Mucosa of gallbladder (tissue), 1 donor: Measurements from ENCODE around the gene GNB2. TPM values are rescaled to one million over a fixed set of nuclear protein-coding genes. Genes with fewer than 3 reads are reported as not detected.
"Not testable (repeated sequence)": the region's sequence is repeated elsewhere in the genome, so short reads cannot be mapped to it uniquely, and the experiment has no call there.

Experiments
- DNase-seq: peaks from one replicate; pipeline ENCODE4 v3.0.0-alpha.2; 2020; ENCODE audit warnings: low spot score
- total RNA-seq: library from RNA; stranded (reverse); gene quantifications from one replicate; pipeline ENCODE4 v1.2.1, GENCODE V29; 2021
- donor health status: DM: no; HTN: no; CAD: no.

The GNB2 gene
- total RNA-seq, 1 donor from 2014 or later, result 236 TPM

- peak; percentile 67 for DNase-seq
Observed at GRCh38 chr7:100694098-100694745, 20.7 kb downstream of the GNB2 start, which contains the start of gene GIGYF1. GIGYF1 (minus strand) TSS chr7:100694250; CDS start chr7:100688238, 6,012 bp downstream.

DNA sequence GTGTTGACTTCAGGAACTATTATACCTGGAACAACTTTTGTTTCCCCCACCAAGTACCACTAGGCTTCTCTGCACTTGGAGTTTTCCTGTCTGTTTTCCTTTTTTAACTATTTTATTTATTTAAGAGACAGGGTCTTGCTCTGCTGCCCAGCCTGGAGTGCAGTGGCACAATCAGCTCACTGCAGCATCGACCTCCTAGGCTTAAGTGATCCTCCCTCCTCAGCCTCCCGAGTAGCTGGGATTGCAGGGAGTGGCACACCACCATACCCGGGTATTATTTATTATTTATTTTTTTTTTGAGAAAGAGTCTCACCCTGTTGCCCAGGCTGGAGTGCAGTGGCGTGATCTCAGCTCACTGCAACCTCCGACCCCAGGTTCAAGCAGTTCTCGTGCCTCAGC lies 22.6 kb downstream of the GNB2 start:
- DNase-seq, result no peak

DNA sequence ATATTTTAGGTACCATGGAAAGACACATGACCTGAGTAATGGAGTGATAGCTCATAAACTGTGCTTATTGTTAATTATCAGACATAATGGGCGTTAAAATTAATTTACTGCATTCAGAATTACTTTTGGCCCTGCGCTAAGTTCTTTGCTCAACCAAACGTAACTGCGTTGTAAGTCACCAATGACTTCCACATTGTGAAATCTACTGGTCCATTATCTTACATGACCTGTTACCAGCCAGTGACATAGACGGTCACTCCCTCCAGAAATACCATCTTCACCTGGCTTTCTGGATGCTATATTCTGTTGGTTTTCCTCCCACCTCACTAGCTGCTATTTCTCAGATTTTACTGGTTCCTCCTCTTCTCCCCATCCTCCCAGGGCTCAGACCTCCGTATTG lies 25.5 kb downstream of the GNB2 start:
- no peak for DNase-seq

- not testable (repeated sequence) for DNase-seq
Observed at GRCh38 chr7:100701089-100701488, 27.5 kb downstream of the GNB2 start.

GRCh38 chr7:100705320-100705752 lies 31.8 kb downstream of the GNB2 start:
- DNase-seq, result peak; percentile 70

- DNase-seq, result peak; percentile 99
Observed at GRCh38 chr7:100705753-100706671, 32.5 kb downstream of the GNB2 start, which contains the start of gene POP7. POP7 (plus strand) TSS chr7:100706121; CDS start chr7:100706831, 710 bp downstream.

- no peak for DNase-seq
Observed at GRCh38 chr7:100706672-100707311, 33.3 kb downstream of the GNB2 start.

- no peak for DNase-seq
Observed at GRCh38 chr7:100708395-100708794, 34.9 kb downstream of the GNB2 start.

DNA sequence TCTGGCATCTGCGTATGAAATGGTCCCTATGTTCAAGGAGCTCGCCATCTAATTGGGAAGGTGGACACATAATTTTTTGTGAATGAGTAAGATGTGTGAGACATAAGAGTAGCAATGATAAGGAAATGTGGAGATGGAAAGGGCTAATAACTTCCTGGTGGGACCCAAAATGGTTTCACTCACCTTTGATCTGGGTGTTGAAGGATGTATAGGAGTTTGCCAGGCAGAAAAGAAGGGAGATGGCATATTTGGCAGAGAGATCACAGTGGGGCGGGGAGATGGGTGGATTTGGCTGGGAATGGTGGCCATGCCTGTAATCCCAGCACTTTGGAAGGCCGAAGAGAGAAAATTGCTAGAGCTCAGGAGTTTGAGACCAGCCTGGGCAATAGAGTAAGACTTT lies 36.9 kb downstream of the GNB2 start:
- DNase-seq, result no peak

- no peak for DNase-seq
Observed at GRCh38 chr7:100711369-100711768, 37.8 kb downstream of the GNB2 start.

DNA sequence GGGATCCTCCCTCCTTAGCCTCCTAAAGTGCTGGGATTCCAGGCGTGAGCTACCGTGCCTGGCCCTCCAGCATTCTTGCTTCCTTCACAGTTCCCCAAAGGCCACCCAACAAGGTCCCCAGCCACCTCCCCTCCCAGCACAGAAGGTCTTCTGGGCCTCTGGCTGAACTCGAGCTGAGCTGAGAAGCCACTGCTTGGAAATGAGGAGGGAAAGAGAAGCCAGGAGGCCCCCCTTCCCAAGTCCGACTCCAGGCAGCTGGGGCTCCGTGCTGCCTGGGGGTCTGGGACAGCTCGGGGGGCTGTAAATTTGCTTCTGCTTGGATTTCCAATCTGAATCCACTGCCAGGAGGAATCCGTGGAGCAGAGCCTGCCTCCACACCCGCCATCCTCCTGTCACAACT lies 41.2 kb downstream of the GNB2 start:
- DNase-seq, result no peak

DNA sequence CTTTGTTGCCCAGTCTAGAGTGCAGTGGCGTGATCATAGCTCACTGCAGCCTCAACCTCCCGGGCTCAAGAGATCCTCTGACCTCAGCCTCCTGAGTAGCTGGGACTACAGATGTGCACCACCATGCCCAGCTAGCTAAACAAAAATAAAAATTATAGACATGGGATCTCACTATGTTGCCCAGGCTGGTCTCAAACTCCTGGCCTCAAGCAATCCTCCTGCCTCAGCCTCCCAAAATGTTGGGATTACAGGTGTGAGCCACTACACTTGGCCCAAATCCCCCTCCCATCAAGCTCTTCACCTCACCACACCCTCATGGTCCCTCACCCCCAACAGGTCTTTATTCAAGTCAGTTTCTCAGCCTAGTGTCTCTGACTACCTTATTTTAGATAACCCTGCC lies 43.5 kb downstream of the GNB2 start:
- DNase-seq, result not testable (repeated sequence)

DNA sequence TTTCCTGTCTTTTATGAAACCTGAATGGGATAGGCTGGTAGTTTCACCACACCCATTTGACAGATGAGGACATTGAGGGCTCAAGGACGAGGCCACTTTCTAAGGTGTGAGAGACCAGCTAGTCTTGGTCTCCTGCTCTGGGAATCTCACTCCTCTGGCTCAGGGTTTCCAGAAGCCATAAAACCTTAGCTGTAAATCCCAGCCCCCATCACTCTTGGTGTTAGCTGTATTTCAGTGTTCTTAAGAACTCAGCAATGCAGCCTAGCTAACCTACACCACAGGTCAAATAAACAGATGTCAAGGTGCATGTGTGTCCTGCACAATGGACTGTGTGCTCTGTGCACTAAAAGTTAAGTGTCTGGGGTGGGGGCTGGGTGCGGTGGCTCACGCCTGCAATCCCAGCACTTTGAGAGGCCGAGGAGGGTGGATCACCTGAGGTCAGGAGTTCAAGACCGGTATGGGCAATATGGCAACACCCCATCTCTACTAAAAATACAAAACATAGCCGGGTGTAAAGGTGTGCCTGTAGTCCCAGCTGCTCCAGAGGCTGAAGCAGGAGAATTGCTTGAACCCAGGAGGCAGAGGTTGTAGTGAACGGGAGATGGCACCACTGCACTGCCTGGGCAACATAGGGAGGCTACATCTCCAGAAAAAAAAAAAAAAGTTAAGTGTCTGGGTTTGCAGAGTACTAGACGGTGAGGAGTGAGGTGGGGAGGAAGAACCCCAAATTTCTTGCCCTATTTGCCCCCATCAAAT lies 46.2 kb downstream of the GNB2 start:
- no peak for DNase-seq

GRCh38 chr7:100720279-100720670 lies 46.7 kb downstream of the GNB2 start, which contains the start of gene EPO:
EPO (plus strand) TSS chr7:100720468; CDS start chr7:100720981, 513 bp downstream.
- DNase-seq, result no peak

GRCh38 chr7:100720671-100721504 lies 47.3 kb downstream of the GNB2 start:
- no peak for DNase-seq

- DNase-seq, result no peak
Observed at GRCh38 chr7:100721505-100721812, 47.9 kb downstream of the GNB2 start.

GRCh38 chr7:100722480-100723212 lies 49.1 kb downstream of the GNB2 start:
- DNase-seq, result no peak

- DNase-seq, result no peak
Observed at GRCh38 chr7:100723732-100724275, 50.3 kb downstream of the GNB2 start.

- DNase-seq, result not testable (repeated sequence)
Observed at GRCh38 chr7:100724364-100724763, 50.8 kb downstream of the GNB2 start.
